ENCODE measurements around the gene SLC16A2.

DNA sequence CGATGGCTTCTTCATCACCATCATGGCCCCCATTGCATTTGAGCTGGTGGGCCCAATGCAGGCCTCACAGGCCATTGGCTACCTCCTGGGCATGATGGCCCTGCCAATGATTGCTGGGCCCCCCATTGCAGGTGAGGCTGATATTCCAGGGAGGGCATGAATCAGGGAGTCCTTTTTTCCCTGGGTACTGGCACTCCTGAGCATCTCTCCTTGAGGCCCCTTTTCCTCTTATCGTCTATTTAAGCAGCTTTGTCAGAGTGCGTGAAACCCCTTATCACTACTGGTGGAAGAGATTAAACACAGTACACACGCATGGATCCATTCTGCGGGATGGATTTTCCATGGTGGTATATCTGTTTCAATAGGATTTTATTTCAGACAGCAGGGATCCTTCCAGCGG lies 108.0 kb downstream of the SLC16A2 start:
- TF ChIP-seq, protein P1, sequence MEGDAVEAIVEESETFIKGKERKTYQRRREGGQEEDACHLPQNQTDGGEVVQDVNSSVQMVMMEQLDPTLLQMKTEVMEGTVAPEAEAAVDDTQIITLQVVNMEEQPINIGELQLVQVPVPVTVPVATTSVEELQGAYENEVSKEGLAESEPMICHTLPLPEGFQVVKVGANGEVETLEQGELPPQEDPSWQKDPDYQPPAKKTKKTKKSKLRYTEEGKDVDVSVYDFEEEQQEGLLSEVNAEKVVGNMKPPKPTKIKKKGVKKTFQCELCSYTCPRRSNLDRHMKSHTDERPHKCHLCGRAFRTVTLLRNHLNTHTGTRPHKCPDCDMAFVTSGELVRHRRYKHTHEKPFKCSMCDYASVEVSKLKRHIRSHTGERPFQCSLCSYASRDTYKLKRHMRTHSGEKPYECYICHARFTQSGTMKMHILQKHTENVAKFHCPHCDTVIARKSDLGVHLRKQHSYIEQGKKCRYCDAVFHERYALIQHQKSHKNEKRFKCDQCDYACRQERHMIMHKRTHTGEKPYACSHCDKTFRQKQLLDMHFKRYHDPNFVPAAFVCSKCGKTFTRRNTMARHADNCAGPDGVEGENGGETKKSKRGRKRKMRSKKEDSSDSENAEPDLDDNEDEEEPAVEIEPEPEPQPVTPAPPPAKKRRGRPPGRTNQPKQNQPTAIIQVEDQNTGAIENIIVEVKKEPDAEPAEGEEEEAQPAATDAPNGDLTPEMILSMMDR (IDR thresholded peaks at IDR 0.05), result no peak
- TF ChIP-seq POLR2A (IDR thresholded peaks at IDR 0.05), result no peak
- no peak for TF ChIP-seq POLR2AphosphoS5 (IDR thresholded peaks at IDR 0.05)
- no peak for TF ChIP-seq EP300 (IDR thresholded peaks at IDR 0.05)

Measured in gastroesophageal sphincter (tissue), 3 donors.